H1 (cell line): ENCODE data around the gene LMO2. TPM values are rescaled to one million over a fixed set of nuclear protein-coding genes. Genes with fewer than 3 reads are reported as not detected.

Experiments
- EGR1 ChIP-seq: IDR thresholded peaks from 2 replicates; pipeline ENCODE4 v1.6.1; 2011; ENCODE audit warnings: low read depth, low read length, borderline replicate concordance
- polyA plus RNA-seq, 7 experiments: library from polyadenylated mRNA; depleted of rRNA in 3 of 7; stranded (reverse) in 5 of 7; unstranded in 2 of 7; fragments of >200 nt in 5 of 7; fragments of 200-250 nt in 2 of 7; gene quantifications; 1 replicate in 5 of 7; 2 replicates in 1 of 7; 4 replicates in 1 of 7; pipeline versions ENCODE4 v1.2.1 to v1.2.3, GENCODE V29; 2011 to 2013; ENCODE audit warnings: missing spikeins in 2 of 7, mixed read lengths in 2 of 7
- total RNA-seq: library from RNA; stranded (reverse); fragmentation: NEBNext Ultra II Directional; extraction: Animal tissue kit (Norgen Biotek cat#: 25700); gene quantifications from 2 replicates; pipeline ENCODE4 v1.2.1, GENCODE V29; 2021

LMO2 gene
- total and polyA plus RNA-seq, 2 of the 8 experiments (the other 6 are each of a cell fraction or from before 2014, with no cell fraction given): 1.6 to 2.7 TPM

GRCh38 chr11:33868647-33869461 lies 23.0 kb downstream of the LMO2 start (continued):
- TF ChIP-seq EGR1: no peak
